GM12878 (cell line): Measurements from ENCODE around the gene AP5Z1. TPM values are rescaled to one million over a fixed set of nuclear protein-coding genes. Genes with fewer than 3 reads are reported as not detected.

Experiments
- CBX5 ChIP-seq: sonication (generic); IDR thresholded peaks from 2 replicates; pipeline ENCODE4 v1.6.1; 2016; ENCODE audit warnings: low read depth, moderate library complexity, mild to moderate bottlenecking, inconsistent platforms
- CREB1 ChIP-seq: IDR thresholded peaks from 2 replicates; pipeline ENCODE4 v1.6.1; 2012; ENCODE audit warnings: low read depth, mild to moderate bottlenecking, inconsistent platforms
- DPF2 ChIP-seq: fragments of 450-650 bp; IDR thresholded peaks from 2 replicates; pipeline ENCODE4 v1.6.1; 2017; ENCODE audit warnings: mild to moderate bottlenecking
- ESRRA ChIP-seq: IDR thresholded peaks from 2 replicates; pipeline ENCODE4 v1.6.1; 2012; ENCODE audit warnings: mild to moderate bottlenecking, low read length, improper control_type of control experiment
- KAT2A ChIP-seq: conservative IDR thresholded peaks from 2 replicates; pipeline ENCODE4 v1.6.1; 2011; ENCODE audit warnings: low read depth, low read length; ENCODE audit not compliant: control insufficient read depth
- KDM1A ChIP-seq: fragments of 200-600 bp; sonication (generic); IDR thresholded peaks from 2 replicates; pipeline ENCODE4 v1.6.1; 2016; ENCODE audit warnings: borderline replicate concordance
- MTA3 ChIP-seq: IDR thresholded peaks from 2 replicates; pipeline ENCODE4 v1.6.1; 2012; ENCODE audit warnings: low read length, inconsistent platforms, borderline replicate concordance
- MXI1 ChIP-seq: fragments of 150-350 bp; IDR thresholded peaks from 2 replicates; pipeline ENCODE4 v1.6.1; 2011; ENCODE audit warnings: low read depth, mild to moderate bottlenecking, inconsistent platforms, low read length, improper control_type of control experiment
- NFYA ChIP-seq: IDR thresholded peaks from 2 replicates; pipeline ENCODE4 v1.6.1; 2011; ENCODE audit warnings: low read depth, mild to moderate bottlenecking, low read length, improper control_type of control experiment, borderline replicate concordance
- POLR2AphosphoS2 ChIP-seq: IDR thresholded peaks from 2 replicates; pipeline ENCODE4 v1.6.1; 2011; ENCODE audit warnings: low read depth, mild to moderate bottlenecking, low read length, improper control_type of control experiment, moderate library complexity
- POLR2AphosphoS5 ChIP-seq: IDR thresholded peaks from 2 replicates; pipeline ENCODE4 v1.6.1; 2011; ENCODE audit warnings: mild to moderate bottlenecking, low read length, inconsistent platforms
- SMAD5 ChIP-seq: IDR thresholded peaks from 2 replicates; pipeline ENCODE4 v1.6.1; 2016; ENCODE audit warnings: antibody characterized with exemption, low read depth
- STAT3 ChIP-seq: IDR thresholded peaks from 2 replicates; pipeline ENCODE4 v1.6.1; 2011; ENCODE audit warnings: low read depth, low read length, improper control_type of control experiment
- SUZ12 ChIP-seq: fragments of 200-600 bp; sonication (generic); IDR thresholded peaks from one replicate; pipeline ENCODE4 v1.6.1; 2018; ENCODE audit warnings: antibody characterized with exemption, mild to moderate bottlenecking; ENCODE audit not compliant: unreplicated experiment
- YBX1 ChIP-seq: fragments of 450-650 bp; IDR thresholded peaks from 2 replicates; pipeline ENCODE4 v1.6.1; 2016; ENCODE audit warnings: antibody characterized with exemption
- ZNF217 ChIP-seq: fragments of 450-650 bp; IDR thresholded peaks from 2 replicates; pipeline ENCODE4 v1.6.1; 2017; ENCODE audit warnings: antibody characterized with exemption, mild to moderate bottlenecking
- ZNF274 ChIP-seq: IDR thresholded peaks from one replicate; pipeline ENCODE4 v1.8.0; 2011; ENCODE audit not compliant: insufficient read length, insufficient read depth
- ZSCAN29 ChIP-seq: fragments of 450-650 bp; IDR thresholded peaks from 2 replicates; pipeline ENCODE4 v1.6.1; 2017; ENCODE audit warnings: mild to moderate bottlenecking, moderate library complexity
- polyA plus RNA-seq, 11 experiments: library from polyadenylated mRNA; depleted of rRNA in 4 of 11; unstranded in 6 of 11; stranded (reverse) in 5 of 11; fragments of >200 nt; fragmentation: Nextera tagmentation in 4 of 11; fragmentation: Illumina TruSeq in 1 of 11; extraction: Ambion mirVana in 4 of 11; extraction: Trizol in 1 of 11; gene quantifications; 1 replicate in 1 of 11; 2 replicates in 10 of 11; pipeline versions ENCODE4 v1.2.1 to v1.2.3, GENCODE V29; 2011 to 2016; ENCODE audit warnings: inconsistent platforms in 2 of 11, missing spikeins in 2 of 11, low read depth in 1 of 11
- total RNA-seq, 4 experiments: library from RNA; depleted of rRNA in 3 of 4; stranded (reverse); fragments of >200 nt in 3 of 4; fragmentation: Illumina TruSeq in 1 of 4; extraction: Trizol in 1 of 4; gene quantifications; 2 replicates each; pipeline versions ENCODE4 v1.2.1 to v1.2.3, GENCODE V29; 2013 to 2021
- TF ChIP-seq, protein P1 (sequence below), 3 experiments: IDR thresholded peaks in 2 of 3; conservative IDR thresholded peaks in 1 of 3; 2 replicates each; pipeline ENCODE4 v1.5.1; 2011; ENCODE audit warnings: low read depth in 3 of 3, low read length in 3 of 3, mild to moderate bottlenecking in 3 of 3, control low read depth in 2 of 3, moderate library complexity in 2 of 3, inconsistent platforms in 1 of 3, mixed read lengths in 1 of 3; ENCODE audit not compliant: control insufficient read depth in 2 of 3, insufficient read depth in 1 of 3; ENCODE audit errors: extremely low read depth in 1 of 3
- TF ChIP-seq, protein P2 (sequence below): fragments of 450-650 bp; IDR thresholded peaks from 2 replicates; pipeline ENCODE4 v1.6.1; 2018; ENCODE audit warnings: borderline replicate concordance, mild to moderate bottlenecking; ENCODE audit not compliant: partially characterized antibody
- TF ChIP-seq, protein P3 (sequence below): fragments of 450-650 bp; IDR thresholded peaks from 2 replicates; pipeline ENCODE4 v1.6.1; 2017; ENCODE audit warnings: mild to moderate bottlenecking
- TF ChIP-seq, protein P4 (sequence below): fragments of 450-650 bp; IDR thresholded peaks from 2 replicates; pipeline ENCODE4 v1.6.1; 2014; ENCODE audit warnings: mild to moderate bottlenecking

AP5Z1 gene
- total and polyA plus RNA-seq, 10 of the 15 experiments (the other 5 are each of a cell fraction or from before 2014, with no cell fraction given): 0.37 to 43.4 (median 19.4) TPM

DNA sequence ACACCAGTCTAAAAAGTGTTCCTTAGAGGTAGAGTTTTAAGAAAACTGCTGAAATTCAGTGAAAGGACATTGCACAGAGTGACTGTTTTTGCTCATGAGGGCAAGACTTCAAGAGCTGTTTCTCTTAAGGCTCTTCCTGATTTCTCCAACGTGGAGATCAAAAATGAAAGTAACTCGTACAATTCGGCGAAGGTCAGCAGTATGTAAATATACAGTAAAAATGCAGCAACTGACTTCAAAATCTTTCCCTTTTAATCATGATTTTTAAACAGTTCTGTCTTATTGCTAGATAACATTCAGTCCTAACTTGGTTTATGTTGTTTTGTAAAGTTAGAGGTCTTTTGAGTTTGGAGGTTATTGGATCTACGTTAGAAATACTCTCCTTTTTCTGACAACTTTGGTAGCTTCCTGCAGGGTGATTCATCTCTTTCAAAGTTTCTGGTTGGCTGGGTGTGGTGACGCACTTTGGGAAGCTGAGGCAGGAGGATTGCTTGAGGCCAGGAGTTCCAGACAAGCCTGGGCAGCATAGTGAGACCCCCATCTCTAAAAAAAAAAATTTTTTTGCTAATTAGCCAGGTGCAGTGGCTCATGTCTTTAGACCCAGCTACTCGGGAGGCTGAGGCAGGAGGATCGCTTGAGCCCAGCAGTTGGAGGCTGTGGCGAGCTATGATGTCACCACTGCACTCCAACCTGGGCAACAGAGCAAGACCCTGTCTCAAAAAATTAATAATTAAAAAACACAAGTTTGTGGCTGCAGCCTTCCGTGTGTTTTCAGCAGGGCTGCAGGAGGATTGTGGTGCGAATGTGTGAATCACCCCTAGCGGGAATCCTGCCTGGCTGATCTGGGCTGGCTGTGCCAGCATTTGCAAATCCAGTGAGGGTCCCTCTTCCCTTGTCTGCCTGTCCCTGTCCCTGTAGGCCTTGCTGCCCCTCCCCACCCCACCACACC is 29.2 kb upstream of the AP5Z1 start (continued):
- TF ChIP-seq, protein P1, sequence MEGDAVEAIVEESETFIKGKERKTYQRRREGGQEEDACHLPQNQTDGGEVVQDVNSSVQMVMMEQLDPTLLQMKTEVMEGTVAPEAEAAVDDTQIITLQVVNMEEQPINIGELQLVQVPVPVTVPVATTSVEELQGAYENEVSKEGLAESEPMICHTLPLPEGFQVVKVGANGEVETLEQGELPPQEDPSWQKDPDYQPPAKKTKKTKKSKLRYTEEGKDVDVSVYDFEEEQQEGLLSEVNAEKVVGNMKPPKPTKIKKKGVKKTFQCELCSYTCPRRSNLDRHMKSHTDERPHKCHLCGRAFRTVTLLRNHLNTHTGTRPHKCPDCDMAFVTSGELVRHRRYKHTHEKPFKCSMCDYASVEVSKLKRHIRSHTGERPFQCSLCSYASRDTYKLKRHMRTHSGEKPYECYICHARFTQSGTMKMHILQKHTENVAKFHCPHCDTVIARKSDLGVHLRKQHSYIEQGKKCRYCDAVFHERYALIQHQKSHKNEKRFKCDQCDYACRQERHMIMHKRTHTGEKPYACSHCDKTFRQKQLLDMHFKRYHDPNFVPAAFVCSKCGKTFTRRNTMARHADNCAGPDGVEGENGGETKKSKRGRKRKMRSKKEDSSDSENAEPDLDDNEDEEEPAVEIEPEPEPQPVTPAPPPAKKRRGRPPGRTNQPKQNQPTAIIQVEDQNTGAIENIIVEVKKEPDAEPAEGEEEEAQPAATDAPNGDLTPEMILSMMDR (IDR thresholded peaks at IDR 0.05 in 2 of 3, conservative IDR thresholded peaks at IDR 0.05 in 1 of 3; ENCODE audit: control insufficient read depth in 2 of 3, extremely low read depth in 1 of 3, insufficient read depth in 1 of 3, low read depth in 3 of 3, low read length in 3 of 3): no peak
- TF ChIP-seq SMAD5 (no peak), CREB1 (peak; percentile 33; the same call in 1 of the 2 replicates), MTA3 (no peak), ESRRA (no peak), STAT3 (no peak), ZSCAN29 (no peak), SUZ12 (no peak), ZNF274 (no peak), ZNF217 (no peak), YBX1 (no peak), DPF2 (no peak), KDM1A (no peak), KAT2A (no peak), POLR2AphosphoS5 (no peak), MXI1 (no peak), CBX5 (no peak), POLR2AphosphoS2 (no peak), NFYA (no peak)
- TF ChIP-seq, protein P2, sequence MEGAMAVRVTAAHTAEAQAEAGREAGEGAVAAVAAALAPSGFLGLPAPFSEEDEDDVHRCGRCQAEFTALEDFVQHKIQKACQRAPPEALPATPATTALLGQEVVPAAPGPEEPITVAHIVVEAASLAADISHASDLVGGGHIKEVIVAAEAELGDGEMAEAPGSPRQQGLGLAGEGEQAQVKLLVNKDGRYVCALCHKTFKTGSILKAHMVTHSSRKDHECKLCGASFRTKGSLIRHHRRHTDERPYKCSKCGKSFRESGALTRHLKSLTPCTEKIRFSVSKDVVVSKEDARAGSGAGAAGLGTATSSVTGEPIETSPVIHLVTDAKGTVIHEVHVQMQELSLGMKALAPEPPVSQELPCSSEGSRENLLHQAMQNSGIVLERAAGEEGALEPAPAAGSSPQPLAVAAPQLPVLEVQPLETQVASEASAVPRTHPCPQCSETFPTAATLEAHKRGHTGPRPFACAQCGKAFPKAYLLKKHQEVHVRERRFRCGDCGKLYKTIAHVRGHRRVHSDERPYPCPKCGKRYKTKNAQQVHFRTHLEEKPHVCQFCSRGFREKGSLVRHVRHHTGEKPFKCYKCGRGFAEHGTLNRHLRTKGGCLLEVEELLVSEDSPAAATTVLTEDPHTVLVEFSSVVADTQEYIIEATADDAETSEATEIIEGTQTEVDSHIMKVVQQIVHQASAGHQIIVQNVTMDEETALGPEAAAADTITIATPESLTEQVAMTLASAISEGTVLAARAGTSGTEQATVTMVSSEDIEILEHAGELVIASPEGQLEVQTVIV: no peak
- TF ChIP-seq, protein P3, sequence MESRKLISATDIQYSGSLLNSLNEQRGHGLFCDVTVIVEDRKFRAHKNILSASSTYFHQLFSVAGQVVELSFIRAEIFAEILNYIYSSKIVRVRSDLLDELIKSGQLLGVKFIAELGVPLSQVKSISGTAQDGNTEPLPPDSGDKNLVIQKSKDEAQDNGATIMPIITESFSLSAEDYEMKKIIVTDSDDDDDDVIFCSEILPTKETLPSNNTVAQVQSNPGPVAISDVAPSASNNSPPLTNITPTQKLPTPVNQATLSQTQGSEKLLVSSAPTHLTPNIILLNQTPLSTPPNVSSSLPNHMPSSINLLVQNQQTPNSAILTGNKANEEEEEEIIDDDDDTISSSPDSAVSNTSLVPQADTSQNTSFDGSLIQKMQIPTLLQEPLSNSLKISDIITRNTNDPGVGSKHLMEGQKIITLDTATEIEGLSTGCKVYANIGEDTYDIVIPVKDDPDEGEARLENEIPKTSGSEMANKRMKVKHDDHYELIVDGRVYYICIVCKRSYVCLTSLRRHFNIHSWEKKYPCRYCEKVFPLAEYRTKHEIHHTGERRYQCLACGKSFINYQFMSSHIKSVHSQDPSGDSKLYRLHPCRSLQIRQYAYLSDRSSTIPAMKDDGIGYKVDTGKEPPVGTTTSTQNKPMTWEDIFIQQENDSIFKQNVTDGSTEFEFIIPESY: peak; percentile 7; the same call in 1 of the 2 replicates
- TF ChIP-seq, protein P4, sequence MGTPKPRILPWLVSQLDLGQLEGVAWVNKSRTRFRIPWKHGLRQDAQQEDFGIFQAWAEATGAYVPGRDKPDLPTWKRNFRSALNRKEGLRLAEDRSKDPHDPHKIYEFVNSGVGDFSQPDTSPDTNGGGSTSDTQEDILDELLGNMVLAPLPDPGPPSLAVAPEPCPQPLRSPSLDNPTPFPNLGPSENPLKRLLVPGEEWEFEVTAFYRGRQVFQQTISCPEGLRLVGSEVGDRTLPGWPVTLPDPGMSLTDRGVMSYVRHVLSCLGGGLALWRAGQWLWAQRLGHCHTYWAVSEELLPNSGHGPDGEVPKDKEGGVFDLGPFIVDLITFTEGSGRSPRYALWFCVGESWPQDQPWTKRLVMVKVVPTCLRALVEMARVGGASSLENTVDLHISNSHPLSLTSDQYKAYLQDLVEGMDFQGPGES: no peak
